Iris pigment epithelial cell (primary cell): ENCODE data around the gene NKAIN1.
"Not testable (repeated sequence)": the region's sequence is repeated elsewhere in the genome, so short reads cannot be mapped to it uniquely, and the experiment has no call there.

ENCODE experiments used
- DNase-seq: peaks from one replicate; pipeline ENCODE4 v3.0.0-alpha.2; 2011; ENCODE audit warnings: low read depth

Gene NKAIN1

DNA sequence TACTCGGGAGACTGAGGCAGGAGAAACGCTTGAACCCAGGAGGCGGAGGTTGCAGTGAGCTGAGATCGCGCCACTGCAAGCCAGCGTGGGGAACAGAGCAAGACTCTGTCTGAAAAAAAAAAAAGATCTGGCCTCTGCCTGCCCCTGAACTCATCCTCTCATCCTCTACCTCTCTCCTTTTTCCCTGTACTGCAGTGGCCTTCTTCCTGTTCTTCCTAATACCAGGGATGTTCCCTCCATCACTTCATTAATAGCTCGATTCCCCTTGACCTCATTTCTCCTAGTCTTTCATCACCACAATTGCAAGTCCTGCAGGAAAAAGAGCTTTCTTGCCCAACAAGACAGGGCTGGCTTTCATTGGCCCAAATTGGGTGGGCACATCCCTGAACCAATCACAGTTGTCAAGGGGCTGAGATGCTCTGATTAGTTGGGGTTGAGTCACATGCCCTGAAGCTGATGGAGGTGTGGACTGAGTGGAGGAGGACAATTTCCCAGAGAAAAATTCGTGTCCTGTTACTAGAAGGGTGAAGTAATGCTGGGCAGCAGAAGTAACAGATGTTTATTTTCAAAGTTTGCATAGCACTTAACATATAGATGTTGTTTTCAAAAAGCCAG, 87.4 kb downstream of the NKAIN1 start:
- DNase-seq = peak; percentile 92

DNA sequence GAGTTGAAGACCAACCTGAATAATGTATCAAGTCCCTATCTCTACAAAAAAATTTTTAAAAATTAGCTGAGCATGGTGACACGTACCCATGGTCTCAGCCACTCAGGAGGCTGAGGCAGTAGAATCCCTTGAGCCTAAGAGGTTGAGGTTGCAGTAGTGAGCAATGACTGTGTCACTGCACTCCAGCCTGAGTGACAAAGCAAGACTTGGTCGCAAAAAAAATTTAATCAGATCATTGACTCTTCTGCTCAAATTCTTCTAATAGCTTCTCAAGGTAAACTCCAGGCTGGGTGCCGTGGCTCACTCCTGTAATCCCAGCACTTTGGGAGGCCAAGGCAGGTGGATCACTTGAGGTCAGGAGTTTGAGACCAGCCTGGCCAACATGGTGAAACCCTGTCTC, 88.3 kb downstream of the NKAIN1 start:
- DNase-seq = no peak

GRCh38 chr1:31148409-31148808, 91.3 kb downstream of the NKAIN1 start:
- DNase-seq = no peak

DNA sequence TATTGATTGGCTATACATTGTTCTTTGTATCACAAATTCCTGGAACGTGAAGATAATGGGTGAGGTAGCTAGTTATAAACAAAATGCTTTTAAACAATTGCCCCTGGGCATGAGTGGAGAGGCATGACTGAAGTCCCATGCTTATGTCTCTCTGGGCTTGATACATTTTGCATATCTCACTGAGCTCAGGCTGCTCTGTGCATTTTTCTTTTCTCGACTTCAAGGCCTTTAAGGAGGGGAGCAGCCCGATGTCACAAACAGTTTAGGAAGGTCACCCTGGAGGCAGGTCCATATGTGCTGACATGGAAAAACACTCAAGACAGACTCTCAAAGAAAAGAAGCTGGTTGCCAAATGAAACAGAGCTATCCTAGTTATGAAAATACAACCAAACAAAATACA, 94.0 kb downstream of the NKAIN1 start:
- no peak for DNase-seq

GRCh38 chr1:31144442-31144841, 95.2 kb downstream of the NKAIN1 start:
- DNase-seq = no peak

GRCh38 chr1:31143455-31143854, 96.2 kb downstream of the NKAIN1 start:
- no peak for DNase-seq

- DNase-seq = no peak
Measured at GRCh38 chr1:31142406-31142805, 97.3 kb downstream of the NKAIN1 start.

DNA sequence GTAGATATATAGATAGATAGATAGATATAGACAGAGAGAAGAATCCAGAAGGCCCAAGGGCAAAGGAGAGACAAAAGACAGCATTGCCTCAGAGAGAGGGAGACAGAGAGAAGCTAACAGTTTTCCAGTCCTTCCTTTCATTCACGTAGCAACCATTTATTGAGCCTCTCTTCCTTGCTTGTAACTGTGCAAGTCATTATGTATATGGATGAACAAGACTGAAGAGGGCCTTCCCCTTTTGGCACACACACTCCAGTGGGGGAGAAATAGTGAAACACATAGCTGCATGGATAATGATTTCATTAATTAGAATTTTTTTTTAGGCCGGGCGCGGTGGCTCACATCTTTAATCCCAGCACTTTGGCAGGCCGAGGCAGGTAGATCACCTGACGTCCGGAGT, 99.4 kb downstream of the NKAIN1 start:
- no peak for DNase-seq

DNA sequence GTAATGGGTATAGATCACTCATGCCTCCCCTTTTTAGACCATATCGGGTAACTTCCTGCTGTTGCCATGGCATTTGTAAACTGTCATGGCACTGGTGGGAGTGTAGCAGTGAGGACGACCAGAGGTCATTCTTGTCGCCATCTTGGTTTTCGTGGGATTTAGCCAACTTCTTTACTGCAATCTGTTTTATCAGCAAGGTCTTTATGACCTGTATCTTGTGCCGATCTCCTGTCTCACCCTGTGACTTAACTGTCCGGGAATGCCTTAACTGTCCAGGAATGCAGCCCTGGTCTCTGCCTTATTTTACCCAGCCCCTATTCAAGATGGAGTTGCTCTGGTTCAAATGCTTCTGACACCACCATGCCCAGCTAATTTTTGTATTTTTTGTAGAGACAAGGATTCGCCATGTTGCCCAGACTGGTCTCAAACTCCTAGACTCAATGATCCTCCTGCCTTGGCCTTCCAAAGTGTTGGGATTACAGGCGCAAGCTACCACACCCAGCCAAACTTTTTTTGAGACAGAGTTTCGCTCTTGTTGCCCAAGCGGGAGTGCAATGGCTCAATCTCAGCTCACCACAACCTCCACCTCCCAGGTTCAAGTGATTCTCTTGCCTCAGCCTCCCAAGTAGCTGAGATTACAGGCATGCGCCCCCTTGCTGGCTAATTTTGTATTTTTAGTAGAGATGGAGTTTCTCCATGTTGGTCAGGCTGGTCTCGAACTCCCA, 100.7 kb downstream of the NKAIN1 start:
- not testable (repeated sequence) for DNase-seq

GRCh38 chr1:31137873-31138272, 101.8 kb downstream of the NKAIN1 start:
- DNase-seq = not testable (repeated sequence)

- DNase-seq = no peak
Measured at GRCh38 chr1:31135973-31136600, 103.6 kb downstream of the NKAIN1 start.

- no peak for DNase-seq
Measured at GRCh38 chr1:31133368-31133767, 106.3 kb downstream of the NKAIN1 start.
